WTC11 (cell line): ENCODE data around the gene CSTA. TPM values are rescaled to one million over a fixed set of nuclear protein-coding genes. Genes with fewer than 3 reads are reported as not detected.

ENCODE experiments used
- ATAC-seq: fragments of 200-7000 bp; cut with Tn5 transposase; 2 replicates; pipeline ENCODE4 v1.10.0; 2021; ENCODE audit warnings: mild to moderate bottlenecking, moderate library complexity
- CTCF ChIA-PET: fragments of 300-600 bp; sonication (Branson Sonifier 250); formaldehyde crosslinking; loops from one replicate; lab custom pipeline; 2021; ENCODE audit warnings: antibody characterized with exemption; lab: Charles Lee
- POLR2A ChIA-PET: fragments of 350-600 bp; sonication (Branson Sonifier 250); formaldehyde crosslinking; loops from one replicate; lab custom pipeline; 2021; ENCODE audit warnings: antibody characterized with exemption; lab: Charles Lee
- DNase-seq: peaks from one replicate; pipeline ENCODE4 v3.0.0; 2021; ENCODE audit warnings: low spot score
- H3K27ac Mint-ChIP-seq: 2 replicates; pipeline ENCODE4 v1.8.0; 2021; ENCODE audit warnings: mixed read lengths
- H3K27me3 Mint-ChIP-seq: 2 replicates; pipeline ENCODE4 v1.8.0; 2021; ENCODE audit warnings: low read depth, mild to moderate bottlenecking, moderate library complexity, mixed read lengths
- H3K36me3 Mint-ChIP-seq: 2 replicates; pipeline ENCODE4 v1.8.0; 2021; ENCODE audit warnings: mixed read lengths
- H3K4me1 Mint-ChIP-seq: 2 replicates; pipeline ENCODE4 v1.8.0; 2022; ENCODE audit warnings: mixed read lengths
- H3K4me3 Mint-ChIP-seq: 2 replicates; pipeline ENCODE4 v1.8.0; 2021; ENCODE audit warnings: mild to moderate bottlenecking, moderate library complexity, mixed read lengths
- H3K9me3 Mint-ChIP-seq: 2 replicates; pipeline ENCODE4 v1.8.0; 2021; ENCODE audit warnings: mixed read lengths
- CREM ChIP-seq: sonication (generic); formaldehyde crosslinking; IDR thresholded peaks from 2 replicates; pipeline ENCODE4 v1.8.1; 2022; ENCODE audit warnings: mild to moderate bottlenecking, missing genetic modification reagents, moderate library complexity
- ELF4 ChIP-seq: sonication (generic); formaldehyde crosslinking; IDR thresholded peaks from 2 replicates; pipeline ENCODE4 v1.8.1; 2022; ENCODE audit warnings: low read depth, mild to moderate bottlenecking, moderate library complexity, missing genetic modification reagents
- EMX1 ChIP-seq: fragments of 250-450 bp; sonication (Bioruptor Pico); IDR thresholded peaks from 2 replicates; pipeline ENCODE4 v1.8.0; 2021; ENCODE audit warnings: mild to moderate bottlenecking
- ETV6 ChIP-seq: sonication (generic); formaldehyde crosslinking; IDR thresholded peaks from 2 replicates; pipeline ENCODE4 v1.8.1; 2022; ENCODE audit warnings: mild to moderate bottlenecking, missing genetic modification reagents
- FOXP1 ChIP-seq: sonication (generic); formaldehyde crosslinking; IDR thresholded peaks from 2 replicates; pipeline ENCODE4 v1.8.0; 2022; ENCODE audit warnings: missing genetic modification reagents, mild to moderate bottlenecking, moderate library complexity, borderline replicate concordance
- GTF2I ChIP-seq: fragments of 250-450 bp; sonication (Bioruptor Pico); conservative IDR thresholded peaks from 2 replicates; pipeline ENCODE4 v1.4.0; 2021; ENCODE audit warnings: mild to moderate bottlenecking
- IRF1 ChIP-seq: sonication (generic); formaldehyde crosslinking; IDR thresholded peaks from 2 replicates; pipeline ENCODE4 v1.8.0; 2023; ENCODE audit warnings: missing genetic modification reagents
- IRF2 ChIP-seq: sonication (generic); formaldehyde crosslinking; IDR thresholded peaks from 2 replicates; pipeline ENCODE4 v1.8.0; 2022; ENCODE audit warnings: low read depth, missing genetic modification reagents, borderline replicate concordance
- KAT7 ChIP-seq: sonication (generic); formaldehyde crosslinking; IDR thresholded peaks from 2 replicates; pipeline ENCODE4 v1.8.1; 2023; ENCODE audit warnings: missing genetic modification reagents, mild to moderate bottlenecking, borderline replicate concordance
- MYBL2 ChIP-seq: sonication (generic); formaldehyde crosslinking; IDR thresholded peaks from 2 replicates; pipeline ENCODE4 v1.8.1; 2023; ENCODE audit warnings: mild to moderate bottlenecking, moderate library complexity, missing genetic modification reagents
- NFE2L1 ChIP-seq: sonication (generic); formaldehyde crosslinking; IDR thresholded peaks from 2 replicates; pipeline ENCODE4 v1.8.1; 2023; ENCODE audit warnings: missing genetic modification reagents
- NFYB ChIP-seq: sonication (generic); formaldehyde crosslinking; conservative IDR thresholded peaks from 2 replicates; pipeline ENCODE4 v1.8.0; 2022; ENCODE audit warnings: low read depth, missing genetic modification reagents
- OVOL2 ChIP-seq: fragments of 250-450 bp; sonication (Bioruptor Pico); IDR thresholded peaks from 2 replicates; pipeline ENCODE4 v1.9.0; 2021; ENCODE audit warnings: mild to moderate bottlenecking, borderline replicate concordance
- RELA ChIP-seq: sonication (generic); formaldehyde crosslinking; IDR thresholded peaks from 2 replicates; pipeline ENCODE4 v1.8.1; 2022; ENCODE audit warnings: missing genetic modification reagents, mild to moderate bottlenecking, borderline replicate concordance
- RORB ChIP-seq: fragments of 250-450 bp; sonication (Bioruptor Pico); IDR thresholded peaks from 2 replicates; pipeline ENCODE4 v1.9.0; 2021; ENCODE audit warnings: mild to moderate bottlenecking
- TEAD1 ChIP-seq: sonication (generic); formaldehyde crosslinking; IDR thresholded peaks from 2 replicates; pipeline ENCODE4 v1.8.0; 2022; ENCODE audit warnings: mild to moderate bottlenecking, missing genetic modification reagents
- USF2 ChIP-seq: sonication (generic); formaldehyde crosslinking; IDR thresholded peaks from 2 replicates; pipeline ENCODE4 v1.8.1; 2023; ENCODE audit warnings: mild to moderate bottlenecking, missing genetic modification reagents, moderate library complexity
- ZNF219 ChIP-seq: sonication (generic); formaldehyde crosslinking; IDR thresholded peaks from 2 replicates; pipeline ENCODE4 v1.8.0; 2023; ENCODE audit warnings: missing genetic modification reagents, mild to moderate bottlenecking, borderline replicate concordance
- ZNF281 ChIP-seq: sonication (generic); formaldehyde crosslinking; IDR thresholded peaks from 2 replicates; pipeline ENCODE4 v1.8.0; 2023; ENCODE audit warnings: mild to moderate bottlenecking, missing genetic modification reagents
- ZNF317 ChIP-seq: sonication (generic); formaldehyde crosslinking; IDR thresholded peaks from 2 replicates; pipeline ENCODE4 v1.8.1; 2023; ENCODE audit warnings: low read depth, mild to moderate bottlenecking, moderate library complexity, missing genetic modification reagents, borderline replicate concordance
- ZNF416 ChIP-seq: fragments of 250-450 bp; sonication (Bioruptor Pico); IDR thresholded peaks from 2 replicates; pipeline ENCODE4 v1.9.0; 2021; ENCODE audit warnings: mild to moderate bottlenecking, inconsistent platforms
- total RNA-seq: library from RNA; stranded (reverse); gene quantifications from 3 replicates; pipeline ENCODE4 v1.2.3, GENCODE V29; 2021
- TF ChIP-seq, protein P1 (sequence below): sonication (generic); formaldehyde crosslinking; IDR thresholded peaks from 2 replicates; pipeline ENCODE4 v1.8.1; 2022; ENCODE audit warnings: low read depth, mild to moderate bottlenecking, moderate library complexity, missing genetic modification reagents, borderline replicate concordance
- TF ChIP-seq, protein P2 (sequence below): sonication (generic); formaldehyde crosslinking; IDR thresholded peaks from 2 replicates; pipeline ENCODE4 v1.8.1; 2023; ENCODE audit warnings: mild to moderate bottlenecking, missing genetic modification reagents, moderate library complexity
- TF ChIP-seq, protein P3 (sequence below): sonication (generic); formaldehyde crosslinking; IDR thresholded peaks from 2 replicates; pipeline ENCODE4 v1.8.1; 2023; ENCODE audit warnings: mild to moderate bottlenecking, missing genetic modification reagents
- TF ChIP-seq, protein P4 (sequence below): sonication (generic); formaldehyde crosslinking; IDR thresholded peaks from 2 replicates; pipeline ENCODE4 v1.8.1; 2022; ENCODE audit warnings: mild to moderate bottlenecking, missing genetic modification reagents, moderate library complexity, borderline replicate concordance

CSTA gene
- total RNA-seq, 1 experiment from 2014 or later: not detected

- ChIA-PET CTCF (interaction anchor here (1.2 to 2.5 kb wide), 4 partner anchors 10 to 544 kb away, joined by 3 to 37 read pairs (median 8); no protein-coding TSS in a partner anchor), POLR2A (no interaction called here)
- no peak for DNase-seq
- no peak for ATAC-seq
- no peak overlapping the region for H3K27ac Mint-ChIP-seq
- peaks cover 16% of the 10 kb centered on the region for H3K4me1 Mint-ChIP-seq
- H3K27me3 Mint-ChIP-seq: no peaks in the 10 kb centered on the region; the same call in none of the 2 replicates
- peaks cover 12% of the 10 kb centered on the region for H3K36me3 Mint-ChIP-seq
- no peak overlapping the region for H3K4me3 Mint-ChIP-seq
- TF ChIP-seq TEAD1 (no peak), IRF2 (no peak), IRF1 (CRISPR knock-in tag) (no peak), NFYB (CRISPR knock-in tag) (no peak), ZNF317 (no peak), USF2 (CRISPR knock-in tag) (no peak), RELA (CRISPR knock-in tag) (no peak), MYBL2 (CRISPR knock-in tag) (no peak), GTF2I (CRISPR knock-in tag) (no peak), NFE2L1 (CRISPR knock-in tag) (no peak), CREM (CRISPR knock-in tag) (no peak)
- TF ChIP-seq, protein P1, sequence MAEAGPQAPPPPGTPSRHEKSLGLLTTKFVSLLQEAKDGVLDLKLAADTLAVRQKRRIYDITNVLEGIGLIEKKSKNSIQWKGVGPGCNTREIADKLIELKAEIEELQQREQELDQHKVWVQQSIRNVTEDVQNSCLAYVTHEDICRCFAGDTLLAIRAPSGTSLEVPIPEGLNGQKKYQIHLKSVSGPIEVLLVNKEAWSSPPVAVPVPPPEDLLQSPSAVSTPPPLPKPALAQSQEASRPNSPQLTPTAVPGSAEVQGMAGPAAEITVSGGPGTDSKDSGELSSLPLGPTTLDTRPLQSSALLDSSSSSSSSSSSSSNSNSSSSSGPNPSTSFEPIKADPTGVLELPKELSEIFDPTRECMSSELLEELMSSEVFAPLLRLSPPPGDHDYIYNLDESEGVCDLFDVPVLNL (CRISPR knock-in tag): no peak
- TF ChIP-seq, protein P2, sequence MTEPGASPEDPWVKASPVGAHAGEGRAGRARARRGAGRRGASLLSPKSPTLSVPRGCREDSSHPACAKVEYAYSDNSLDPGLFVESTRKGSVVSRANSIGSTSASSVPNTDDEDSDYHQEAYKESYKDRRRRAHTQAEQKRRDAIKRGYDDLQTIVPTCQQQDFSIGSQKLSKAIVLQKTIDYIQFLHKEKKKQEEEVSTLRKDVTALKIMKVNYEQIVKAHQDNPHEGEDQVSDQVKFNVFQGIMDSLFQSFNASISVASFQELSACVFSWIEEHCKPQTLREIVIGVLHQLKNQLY: no peak
- H3K9me3 Mint-ChIP-seq: peaks cover 33% of the 10 kb centered on the region
Measured at GRCh38 chr3:122316368-122316767, 8.7 kb upstream of the CSTA start.

- CTCF ChIA-PET: interaction anchor here (1.6 to 1.8 kb wide), 2 partner anchors 12 to 218 kb away, joined by 3 to 6 read pairs; no protein-coding TSS in a partner anchor
- Mint-ChIP-seq H3K27ac (no peak overlapping the region), H3K36me3 (peaks cover 12% of the 10 kb centered on the region), H3K4me1 (peaks cover 12% of the 10 kb centered on the region), H3K9me3 (peaks cover 33% of the 10 kb centered on the region), H3K27me3 (no peaks in the 10 kb centered on the region; the same call in none of the 2 replicates), H3K4me3 (no peak overlapping the region)
- TF ChIP-seq, protein P3, sequence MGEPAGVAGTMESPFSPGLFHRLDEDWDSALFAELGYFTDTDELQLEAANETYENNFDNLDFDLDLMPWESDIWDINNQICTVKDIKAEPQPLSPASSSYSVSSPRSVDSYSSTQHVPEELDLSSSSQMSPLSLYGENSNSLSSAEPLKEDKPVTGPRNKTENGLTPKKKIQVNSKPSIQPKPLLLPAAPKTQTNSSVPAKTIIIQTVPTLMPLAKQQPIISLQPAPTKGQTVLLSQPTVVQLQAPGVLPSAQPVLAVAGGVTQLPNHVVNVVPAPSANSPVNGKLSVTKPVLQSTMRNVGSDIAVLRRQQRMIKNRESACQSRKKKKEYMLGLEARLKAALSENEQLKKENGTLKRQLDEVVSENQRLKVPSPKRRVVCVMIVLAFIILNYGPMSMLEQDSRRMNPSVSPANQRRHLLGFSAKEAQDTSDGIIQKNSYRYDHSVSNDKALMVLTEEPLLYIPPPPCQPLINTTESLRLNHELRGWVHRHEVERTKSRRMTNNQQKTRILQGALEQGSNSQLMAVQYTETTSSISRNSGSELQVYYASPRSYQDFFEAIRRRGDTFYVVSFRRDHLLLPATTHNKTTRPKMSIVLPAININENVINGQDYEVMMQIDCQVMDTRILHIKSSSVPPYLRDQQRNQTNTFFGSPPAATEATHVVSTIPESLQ (CRISPR knock-in tag): no peak
- TF ChIP-seq ZNF416 (no peak), ETV6 (no peak), OVOL2 (CRISPR knock-in tag) (no peak), TEAD1 (no peak), KAT7 (no peak), RORB (no peak), FOXP1 (CRISPR knock-in tag) (no peak), EMX1 (CRISPR knock-in tag) (no peak), ELF4 (CRISPR knock-in tag) (no peak), ZNF281 (CRISPR knock-in tag) (no peak), ZNF219 (CRISPR knock-in tag) (no peak)
- TF ChIP-seq, protein P4, sequence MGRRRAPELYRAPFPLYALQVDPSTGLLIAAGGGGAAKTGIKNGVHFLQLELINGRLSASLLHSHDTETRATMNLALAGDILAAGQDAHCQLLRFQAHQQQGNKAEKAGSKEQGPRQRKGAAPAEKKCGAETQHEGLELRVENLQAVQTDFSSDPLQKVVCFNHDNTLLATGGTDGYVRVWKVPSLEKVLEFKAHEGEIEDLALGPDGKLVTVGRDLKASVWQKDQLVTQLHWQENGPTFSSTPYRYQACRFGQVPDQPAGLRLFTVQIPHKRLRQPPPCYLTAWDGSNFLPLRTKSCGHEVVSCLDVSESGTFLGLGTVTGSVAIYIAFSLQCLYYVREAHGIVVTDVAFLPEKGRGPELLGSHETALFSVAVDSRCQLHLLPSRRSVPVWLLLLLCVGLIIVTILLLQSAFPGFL (CRISPR knock-in tag): no peak
- DNase-seq (no peak), ATAC-seq (no peak)
- POLR2A ChIA-PET: no interaction called here
Measured at GRCh38 chr3:122318620-122319019, 6.4 kb upstream of the CSTA start.
